K562 (cell line): ENCODE data around the gene ATRX. TPM values are rescaled to one million over a fixed set of nuclear protein-coding genes. Genes with fewer than 3 reads are reported as not detected.

Source experiments
- ATAC-seq: fragments of 200-7000 bp; cut with Tn5 transposase; 3 replicates; pipeline ENCODE4 v1.9.1; 2020; ENCODE audit warnings: moderate library complexity
- BruUV-seq: library from RNA; stranded (reverse); fragments of 400-500 nt; replicated peaks from 2 replicates; lab custom pipeline; 2021; lab: Mats Ljungman, UMichigan
- CTCF ChIA-PET: fragments of 300-600 bp; formaldehyde crosslinking; extraction: SDS; loops from one replicate; lab custom pipeline; 2021; ENCODE audit warnings: low intra/inter-chr PET ratio; lab: Yijun Ruan, JAX
- POLR2A ChIA-PET: fragments of 300-600, 350-650 bp; sonication (Branson Sonifier 250); formaldehyde crosslinking; extraction: SDS; loops from one replicate; lab custom pipeline; 2021; ENCODE audit warnings: antibody characterized with exemption, inconsistent platforms; lab: Yijun Ruan, JAX
- DNase-seq, 4 experiments: peaks; one replicate each; pipeline versions ENCODE4 v3.0.0 to v3.0.0-alpha.2; 2011 to 2018; ENCODE audit warnings: low spot score in 3 of 4, mixed read lengths in 3 of 4; ENCODE audit errors: extremely low read depth in 1 of 4
- FAIRE-seq: peaks from 2 replicates; lab custom pipeline; 2011; peaks lifted over from hg19 to GRCh38; lab: Jason Lieb, UNC
- H2AFZ ChIP-seq: 2 replicates; pipeline ENCODE4 v1.6.0; 2011; ENCODE audit warnings: low read depth, low read length, control low read depth, inconsistent platforms
- H3K27ac ChIP-seq: fragments of 200-600 bp; 3 replicates; pipeline ENCODE4 v1.8.0; 2011; ENCODE audit warnings: low read depth, mild to moderate bottlenecking, control low read depth, inconsistent platforms, low read length, moderate library complexity, mixed read lengths; ENCODE audit errors: extremely low read depth
- H3K27me3 ChIP-seq, 2 experiments: fragments of 300-600 bp in 1 of 2; 2 replicates in 1 of 2; 3 replicates in 1 of 2; pipeline versions ENCODE4 v1.6.0 to v1.8.0; 2011; ENCODE audit warnings: inconsistent platforms in 2 of 2, low read length in 2 of 2, mild to moderate bottlenecking in 1 of 2, mixed read lengths in 1 of 2, moderate library complexity in 1 of 2; ENCODE audit not compliant: control insufficient read depth in 2 of 2, insufficient read depth in 2 of 2
- H3K36me3 ChIP-seq: fragments of 300-600 bp; 3 replicates; pipeline ENCODE4 v1.8.0; 2011; ENCODE audit warnings: mild to moderate bottlenecking, low read length, inconsistent platforms; ENCODE audit not compliant: control insufficient read depth, insufficient read depth
- H3K4me1 ChIP-seq, 2 experiments: fragments of 200-600 bp in 1 of 2; replicated peaks in 1 of 2; 2 replicates in 1 of 2; 3 replicates in 1 of 2; pipeline versions ENCODE4 v1.5.1 to v1.8.0; 2011; ENCODE audit warnings: inconsistent platforms in 2 of 2, low read length in 2 of 2, mild to moderate bottlenecking in 1 of 2, mixed read lengths in 1 of 2, moderate library complexity in 1 of 2; ENCODE audit not compliant: control insufficient read depth in 2 of 2, insufficient read depth in 2 of 2
- H3K4me2 ChIP-seq: 2 replicates; pipeline ENCODE4 v1.6.1; 2011; ENCODE audit warnings: low read length, control low read depth, inconsistent platforms, mixed read lengths; ENCODE audit not compliant: insufficient read depth
- H3K4me3 ChIP-seq: fragments of 200-600 bp; sonication (generic), shearing (Covaris generic); 2 replicates; pipeline ENCODE4 v1.5.1; 2016; ENCODE audit warnings: control low read depth, inconsistent platforms
- H3K79me2 ChIP-seq: fragments of 200-600 bp; 3 replicates; pipeline ENCODE4 v1.8.0; 2011; ENCODE audit warnings: low read length, inconsistent platforms; ENCODE audit not compliant: control insufficient read depth, insufficient read depth
- H3K9ac ChIP-seq, 2 experiments: 2 replicates each; pipeline versions ENCODE4 v1.6.0 to v1.6.1; 2011; ENCODE audit warnings: low read depth in 2 of 2, low read length in 2 of 2, control low read depth in 1 of 2, inconsistent platforms in 1 of 2, mild to moderate bottlenecking in 1 of 2, mixed read lengths in 1 of 2; ENCODE audit not compliant: insufficient read depth in 1 of 2
- H3K9me1 ChIP-seq: one replicate; pipeline ENCODE4 v1.6.0; 2011; ENCODE audit warnings: inconsistent platforms, mild to moderate bottlenecking, low read length, moderate library complexity; ENCODE audit not compliant: control insufficient read depth, insufficient read depth
- H3K9me3 ChIP-seq: replicated peaks from 2 replicates; pipeline ENCODE4 v1.5.1; 2011; ENCODE audit warnings: low read depth, low read length, inconsistent platforms; ENCODE audit not compliant: control insufficient read depth, insufficient read depth
- H4K20me1 ChIP-seq: replicated peaks from 2 replicates; pipeline ENCODE4 v1.6.1; 2011; ENCODE audit warnings: low read length, inconsistent platforms, mixed read lengths; ENCODE audit not compliant: control insufficient read depth, insufficient read depth
- CBX3 ChIP-seq, 2 experiments: IDR thresholded peaks; 1 replicate in 1 of 2; 2 replicates in 1 of 2; pipeline ENCODE4 v1.6.1; 2012; ENCODE audit warnings: inconsistent platforms in 2 of 2, low read length in 2 of 2, borderline replicate concordance in 1 of 2, control low read depth in 1 of 2
- KDM5B ChIP-seq: fragments of 200-600 bp; sonication (generic); IDR thresholded peaks from 2 replicates; pipeline ENCODE4 v1.6.1; 2012; ENCODE audit warnings: low read depth, mild to moderate bottlenecking, moderate library complexity, low read length, control low read depth, inconsistent platforms; ENCODE audit not compliant: insufficient replicate concordance
- LEF1 ChIP-seq: fragments of 450-650 bp; IDR thresholded peaks from 2 replicates; pipeline ENCODE4 v1.6.1; 2016; ENCODE audit warnings: mild to moderate bottlenecking
- MCM7 ChIP-seq, 2 experiments: fragments of 450-650 bp; IDR thresholded peaks; 2 replicates each; pipeline ENCODE4 v1.6.1; 2016 to 2018
- MECOM ChIP-seq: fragments of 250-450 bp; sonication (Bioruptor Pico); IDR thresholded peaks from 2 replicates; pipeline ENCODE4 v1.8.0; 2022; ENCODE audit warnings: inconsistent platforms
- MYC ChIP-seq, 2 experiments: fragments of 250-450 bp in 1 of 2; sonication (Bioruptor Pico) in 1 of 2; IDR thresholded peaks; 2 replicates each; pipeline versions ENCODE4 v1.5.1 to v1.6.1; 2012 to 2021; ENCODE audit warnings: low read depth in 2 of 2, borderline replicate concordance in 1 of 2, improper control_type of control experiment in 1 of 2, low read length in 1 of 2, mild to moderate bottlenecking in 1 of 2, moderate library complexity in 1 of 2
- NR2C2 ChIP-seq, 2 experiments: fragments of 200-800 bp in 1 of 2; sonication (Bioruptor generic) in 1 of 2; sonication (generic) in 1 of 2; formaldehyde crosslinking in 1 of 2; IDR thresholded peaks; 2 replicates each; pipeline versions ENCODE4 v1.6.1 to v1.8.0; 2016 to 2022; ENCODE audit warnings: mild to moderate bottlenecking in 1 of 2, missing compliant biosample characterization in 1 of 2, missing genetic modification characterization in 1 of 2, missing genetic modification reagents in 1 of 2
- PTRF ChIP-seq: fragments of 450-650 bp; IDR thresholded peaks from 2 replicates; pipeline ENCODE4 v1.6.1; 2016; ENCODE audit warnings: mild to moderate bottlenecking, missing genetic modification characterization, missing compliant biosample characterization
- SAFB2 ChIP-seq: fragments of 200-400 bp; formaldehyde crosslinking; IDR thresholded peaks from 2 replicates; pipeline ENCODE4 v1.6.1; 2018; ENCODE audit warnings: borderline replicate concordance, low read length, low read depth, moderate library complexity; ENCODE audit not compliant: severe bottlenecking
- SMAD1 ChIP-seq: fragments of 150-350 bp; IDR thresholded peaks from 2 replicates; pipeline ENCODE4 v1.6.1; 2014; ENCODE audit warnings: low read length, low read depth; ENCODE audit not compliant: partially characterized antibody
- SOX6 ChIP-seq: fragments of 450-650 bp; IDR thresholded peaks from 2 replicates; pipeline ENCODE4 v1.6.1; 2014; ENCODE audit warnings: mild to moderate bottlenecking
- WHSC1 ChIP-seq: IDR thresholded peaks from one replicate; pipeline ENCODE4 v1.6.1; 2012; ENCODE audit warnings: low read length, control low read depth, inconsistent platforms
- ZBTB1 ChIP-seq: sonication (generic); formaldehyde crosslinking; IDR thresholded peaks from 2 replicates; pipeline ENCODE4 v1.8.1; 2023; ENCODE audit warnings: missing genetic modification reagents, low read depth, mild to moderate bottlenecking, borderline replicate concordance
- ZC3H11A ChIP-seq: IDR thresholded peaks from 2 replicates; pipeline ENCODE4 v1.6.1; 2012; ENCODE audit warnings: low read depth, low read length, improper control_type of control experiment
- ZKSCAN3 ChIP-seq: fragments of 250-450 bp; sonication (Bioruptor Pico); IDR thresholded peaks from 2 replicates; pipeline ENCODE4 v1.4.0; 2020
- ZNF121 ChIP-seq: sonication (generic); formaldehyde crosslinking; conservative IDR thresholded peaks from 2 replicates; pipeline ENCODE4 v1.8.0; 2022; ENCODE audit warnings: missing genetic modification reagents
- WGBS: fragments of 100-300 bp; shearing (Covaris generic); methylation state at CpG from one replicate; pipeline ENCODE4 v1.1.6; 2016; ENCODE audit warnings: low coverage, mixed read lengths; ENCODE audit not compliant: insufficient coverage; ENCODE audit errors: missing lambda C conversion rate; 5-methylcytosine and 5-hydroxymethylcytosine counted together
- in situ Hi-C: fragments of 300-500 bp; cut with MboI; formaldehyde crosslinking; loops from 4 replicates; pipeline ENCODE4 v1.15.0; 2018; ENCODE audit warnings: inconsistent platforms, mixed read lengths
- intact Hi-C: fragments of 100-400 bp; cut with micrococcal nuclease; formaldehyde crosslinking; loops from 2 replicates; pipeline ENCODE4 v1.14.2; 2022
- polyA plus RNA-seq, 8 experiments: library from polyadenylated mRNA; depleted of rRNA in 4 of 8; stranded (reverse) in 5 of 8; unstranded in 3 of 8; fragments of >200 nt; fragmentation: Nextera tagmentation in 2 of 8; fragmentation: Illumina TruSeq in 1 of 8; extraction: Ambion mirVana in 2 of 8; extraction: Trizol in 1 of 8; gene quantifications; 2 replicates each; pipeline versions ENCODE4 v1.2.1 to v1.2.3, GENCODE V29; 2011 to 2014; ENCODE audit warnings: inconsistent platforms in 1 of 8, missing spikeins in 1 of 8
- total RNA-seq, 7 experiments: library from RNA; depleted of rRNA in 6 of 7; stranded (reverse); fragments of >200 nt in 6 of 7; fragmentation: Illumina TruSeq in 2 of 7; extraction: Trizol in 2 of 7; gene quantifications; 2 replicates each; pipeline versions ENCODE4 v1.2.1 to v1.2.3, GENCODE V29; 2011 to 2021; ENCODE audit warnings: low replicate concordance in 1 of 7
- TF ChIP-seq, protein P1 (sequence below): fragments of 450-650 bp; IDR thresholded peaks from 2 replicates; pipeline ENCODE4 v1.6.1; 2014; ENCODE audit warnings: low read depth, mild to moderate bottlenecking, moderate library complexity, borderline replicate concordance
- TF ChIP-seq, protein P2 (sequence below): sonication (generic); formaldehyde crosslinking; IDR thresholded peaks from 2 replicates; pipeline ENCODE4 v1.8.0; 2022; ENCODE audit warnings: mild to moderate bottlenecking, missing genetic modification reagents

ATRX gene
- total and polyA plus RNA-seq, 9 of the 15 experiments (the other 6 are each of a cell fraction or from before 2014, with no cell fraction given) = 7.7 to 23.1 (median 20.2) TPM

DNA sequence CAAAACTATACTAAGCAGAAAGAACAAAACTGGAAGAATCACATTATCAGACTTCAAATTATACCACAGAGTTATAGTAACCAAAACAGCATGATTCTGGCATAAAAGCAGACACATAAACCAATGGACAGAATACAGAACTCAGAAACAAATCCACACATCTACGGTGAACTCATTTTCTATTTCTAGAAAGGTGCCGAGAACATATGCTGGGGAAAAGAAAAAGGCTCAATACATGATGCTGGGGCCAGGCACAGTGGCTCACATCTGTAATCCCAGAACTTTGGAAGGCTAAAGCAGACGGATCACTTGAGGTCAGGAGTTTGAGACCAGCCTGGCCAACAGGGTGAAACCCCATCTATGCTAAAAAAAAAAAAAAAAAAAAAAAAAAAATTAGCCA, 52.7 kb downstream of the ATRX start:
- H3K27me3 ChIP-seq = no peaks in the 10 kb centered on the region

More for the DNA sequence above, 52.7 kb downstream of the ATRX start:
- DNase-seq (no peak), ATAC-seq (no peak)
- Histone ChIP-seq H3K9me3 (no peaks in the 10 kb centered on the region), H3K36me3 (no peaks in the 10 kb centered on the region), H3K9ac (no peak overlapping the region), H3K4me2 (no peak overlapping the region), H3K4me1 (peaks cover 0 to 3% of the 10 kb centered on the region in 2 experiments; a peak in 1 of 5 replicates)
- CTCF ChIA-PET = no interaction called here
- 43% methylated on average over 2 of the region's 3 CpGs for WGBS
- BruUV-seq = no TSS peak
- TF ChIP-seq WHSC1 = no peak
- TF ChIP-seq ZC3H11A = no peak
- TF ChIP-seq SOX6 = no peak
- TF ChIP-seq CBX3 (IDR thresholded peaks at IDR 0.05; ENCODE audit: borderline replicate concordance in 1 of 2, low read length in 2 of 2) = no peak
- no peak for TF ChIP-seq ZNF121 (CRISPR knock-in tag)
- no peak for TF ChIP-seq MECOM (CRISPR knock-in tag)
- TF ChIP-seq MYC (IDR thresholded peaks at IDR 0.05; ENCODE audit: low read depth, low read length) = no peak
- no peak for TF ChIP-seq MYC (CRISPR knock-in tag; IDR thresholded peaks at IDR 0.05; ENCODE audit: borderline replicate concordance, low read depth)
- TF ChIP-seq PTRF = no peak
- TF ChIP-seq, protein P1, sequence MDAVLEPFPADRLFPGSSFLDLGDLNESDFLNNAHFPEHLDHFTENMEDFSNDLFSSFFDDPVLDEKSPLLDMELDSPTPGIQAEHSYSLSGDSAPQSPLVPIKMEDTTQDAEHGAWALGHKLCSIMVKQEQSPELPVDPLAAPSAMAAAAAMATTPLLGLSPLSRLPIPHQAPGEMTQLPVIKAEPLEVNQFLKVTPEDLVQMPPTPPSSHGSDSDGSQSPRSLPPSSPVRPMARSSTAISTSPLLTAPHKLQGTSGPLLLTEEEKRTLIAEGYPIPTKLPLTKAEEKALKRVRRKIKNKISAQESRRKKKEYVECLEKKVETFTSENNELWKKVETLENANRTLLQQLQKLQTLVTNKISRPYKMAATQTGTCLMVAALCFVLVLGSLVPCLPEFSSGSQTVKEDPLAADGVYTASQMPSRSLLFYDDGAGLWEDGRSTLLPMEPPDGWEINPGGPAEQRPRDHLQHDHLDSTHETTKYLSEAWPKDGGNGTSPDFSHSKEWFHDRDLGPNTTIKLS = no peak
- TF ChIP-seq SAFB2 = no peak
- TF ChIP-seq LEF1 = no peak
- TF ChIP-seq MCM7 (IDR thresholded peaks at IDR 0.05) = no peak
- TF ChIP-seq ZBTB1 (CRISPR knock-in tag) = no peak
- TF ChIP-seq, protein P2, sequence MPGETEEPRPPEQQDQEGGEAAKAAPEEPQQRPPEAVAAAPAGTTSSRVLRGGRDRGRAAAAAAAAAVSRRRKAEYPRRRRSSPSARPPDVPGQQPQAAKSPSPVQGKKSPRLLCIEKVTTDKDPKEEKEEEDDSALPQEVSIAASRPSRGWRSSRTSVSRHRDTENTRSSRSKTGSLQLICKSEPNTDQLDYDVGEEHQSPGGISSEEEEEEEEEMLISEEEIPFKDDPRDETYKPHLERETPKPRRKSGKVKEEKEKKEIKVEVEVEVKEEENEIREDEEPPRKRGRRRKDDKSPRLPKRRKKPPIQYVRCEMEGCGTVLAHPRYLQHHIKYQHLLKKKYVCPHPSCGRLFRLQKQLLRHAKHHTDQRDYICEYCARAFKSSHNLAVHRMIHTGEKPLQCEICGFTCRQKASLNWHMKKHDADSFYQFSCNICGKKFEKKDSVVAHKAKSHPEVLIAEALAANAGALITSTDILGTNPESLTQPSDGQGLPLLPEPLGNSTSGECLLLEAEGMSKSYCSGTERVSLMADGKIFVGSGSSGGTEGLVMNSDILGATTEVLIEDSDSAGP (CRISPR knock-in tag) = no peak
- no peak for TF ChIP-seq SMAD1
- TF ChIP-seq NR2C2 (CRISPR knock-in tag; IDR thresholded peaks at IDR 0.05) = no peak
- no peak for TF ChIP-seq NR2C2 (tag; IDR thresholded peaks at IDR 0.05)
- TF ChIP-seq ZKSCAN3 (CRISPR knock-in tag) = no peak
- TF ChIP-seq KDM5B = no peak
- TF ChIP-seq, all 486 proteins: peak for 0
- no peak for FAIRE-seq
- Histone ChIP-seq H3K27ac (no peak overlapping the region), H3K79me2 (peaks cover 29% of the 10 kb centered on the region), H2AFZ (no peak overlapping the region), H4K20me1 (no peaks in the 10 kb centered on the region), H3K9me1 (no peaks in the 10 kb centered on the region), H3K4me3 (no peak overlapping the region)
- POLR2A ChIA-PET = no interaction called here
- in situ Hi-C loops = no loop called here
- intact Hi-C loops = no loop called here
